GM18951 (cell line): ENCODE data around the gene IKBKE.

Experiments used
- POLR2A ChIP-seq: IDR thresholded peaks from 4 replicates; pipeline ENCODE4 v1.6.1; 2011; ENCODE audit warnings: mild to moderate bottlenecking; ENCODE audit not compliant: insufficient read length, insufficient read depth; ENCODE audit errors: extremely low read depth
- in situ Hi-C: fragments of 300-500 bp; cut with MboI; formaldehyde crosslinking; loops from one replicate; pipeline ENCODE4 v1.12.0; 2022; ENCODE audit warnings: low sequenced_read_pairs, mixed read lengths, inconsistent platforms; ENCODE audit not compliant: unreplicated experiment

The IKBKE gene

DNA sequence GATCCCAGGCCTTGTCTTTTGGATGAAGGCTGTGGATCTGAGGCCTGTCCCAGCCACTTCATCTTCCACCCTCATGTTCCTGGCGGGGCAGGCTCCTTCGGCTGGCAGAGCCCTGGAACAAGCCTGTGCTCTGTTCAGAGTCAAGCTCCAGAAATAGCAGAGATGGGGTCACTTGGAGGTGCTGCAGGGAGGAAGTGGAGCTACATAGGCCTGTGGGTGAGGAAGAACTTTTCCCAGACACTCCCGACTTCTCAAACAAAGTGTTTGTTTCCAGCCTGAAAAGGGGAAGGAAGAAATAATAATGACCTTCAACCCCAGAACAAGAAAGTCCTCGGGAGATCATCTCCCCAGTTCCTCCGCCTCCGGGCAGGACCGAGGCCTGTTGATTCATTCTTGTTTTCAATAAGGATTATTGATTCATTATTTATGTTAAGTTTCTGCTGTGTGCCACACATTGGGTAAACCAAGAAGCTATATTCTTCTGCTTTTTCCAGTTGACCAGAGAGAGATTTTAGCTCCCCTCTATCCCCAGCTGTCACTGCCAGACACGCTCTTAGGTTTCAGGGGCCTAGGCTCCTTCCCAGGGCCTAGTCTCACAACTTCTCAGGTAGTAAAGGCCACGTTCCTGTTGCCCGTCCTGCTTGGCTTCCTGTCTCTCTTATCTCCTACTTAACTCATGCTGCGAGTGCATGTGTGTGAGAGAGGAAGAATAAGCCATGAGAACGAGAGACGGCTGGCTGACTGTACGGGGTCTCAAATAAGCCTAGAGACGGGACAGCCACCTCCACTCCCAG is 16.9 kb downstream of the IKBKE start:
- no peak for TF ChIP-seq POLR2A
- in situ Hi-C loops, result loop anchor here (5.0 kb wide), 1 partner anchor 95 kb away; no protein-coding TSS in a partner anchor

DNA sequence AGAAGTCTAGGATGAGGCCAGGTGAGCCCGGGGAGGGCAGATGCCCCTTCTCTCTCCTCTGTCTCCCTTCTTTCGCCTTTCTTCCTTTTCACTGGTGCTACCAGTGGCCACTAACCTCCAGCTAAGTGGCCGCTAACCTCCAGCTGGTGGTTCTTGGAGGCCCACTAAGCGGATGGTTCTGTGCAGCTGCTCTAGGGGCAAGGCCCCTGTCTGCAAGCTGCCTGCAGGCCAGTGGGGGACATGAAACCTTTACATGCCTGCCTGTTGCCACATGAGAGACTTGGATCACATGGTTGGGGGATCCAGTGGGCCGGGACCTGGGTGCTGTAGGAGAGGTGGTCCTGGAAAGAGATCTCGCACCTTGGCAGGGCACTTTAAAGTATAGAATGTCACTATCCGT is 17.7 kb downstream of the IKBKE start:
- in situ Hi-C loops, result loop anchor here (5.0 kb wide), 1 partner anchor 94 kb away; no protein-coding TSS in a partner anchor

DNA sequence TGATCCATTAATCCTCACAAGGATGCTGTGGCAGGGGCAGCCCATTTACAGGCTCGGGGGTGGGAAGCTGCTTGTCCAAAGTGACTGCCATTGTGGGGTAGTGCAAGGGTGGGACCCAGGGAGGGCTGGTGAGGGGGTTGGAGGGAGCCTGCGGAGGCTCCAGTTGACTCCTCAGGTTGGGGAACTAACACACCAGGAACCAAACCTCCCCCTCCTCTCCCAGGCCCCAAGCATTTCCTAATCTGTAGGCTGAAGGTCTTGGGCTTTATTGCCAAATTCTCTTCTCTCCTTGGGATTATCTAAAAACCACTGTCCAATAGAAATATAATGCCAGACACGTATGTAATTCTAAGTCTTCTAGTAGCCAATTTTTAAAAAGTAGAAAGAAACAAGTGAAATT is 18.2 kb downstream of the IKBKE start:
- no peak for TF ChIP-seq POLR2A
- in situ Hi-C loops, result loop anchor here (5.0 kb wide), 1 partner anchor 94 kb away; no protein-coding TSS in a partner anchor

More for the DNA sequence above, 17.7 kb downstream of the IKBKE start:
- TF ChIP-seq POLR2A, result no peak

DNA sequence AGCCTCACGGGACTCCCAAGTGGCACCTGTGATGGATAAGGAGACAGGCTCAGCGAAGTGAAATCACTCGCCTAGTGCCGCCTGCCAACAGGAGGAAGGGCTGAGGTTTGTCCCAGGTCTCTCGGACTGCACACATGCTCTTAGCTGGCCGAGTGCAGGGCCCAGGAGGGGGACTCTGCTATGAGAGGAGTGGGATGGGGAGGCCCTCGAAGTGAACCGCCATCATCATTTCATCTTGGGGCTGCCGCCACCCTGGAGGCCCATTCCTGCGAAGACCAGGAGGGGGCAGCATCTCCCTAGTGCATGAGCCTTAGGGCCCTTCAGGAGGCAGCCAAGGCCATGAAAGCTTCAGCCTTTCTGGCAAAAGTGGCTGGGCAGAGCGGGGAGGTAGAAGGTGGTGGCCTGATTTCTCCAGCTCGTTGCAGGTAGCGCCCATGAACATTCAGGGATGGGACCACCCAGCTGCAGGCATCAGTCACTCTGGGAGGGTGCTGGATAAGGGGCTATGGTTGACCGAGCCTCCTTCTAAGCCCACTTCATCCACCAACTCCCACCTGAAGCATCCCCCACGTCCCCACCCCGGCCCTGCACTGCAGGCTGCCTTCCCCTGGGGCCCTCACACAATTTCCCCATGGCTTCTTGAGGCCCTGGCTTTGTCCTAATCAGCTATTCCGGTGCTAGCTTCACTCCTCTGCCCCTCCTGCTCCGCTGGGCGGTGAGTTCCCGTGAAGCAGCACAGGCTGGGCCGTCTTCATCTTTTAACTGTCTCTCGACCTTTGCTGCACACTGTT is 19.9 kb downstream of the IKBKE start:
- in situ Hi-C loops, result loop anchor here (5.0 kb wide), 1 partner anchor 92 kb away; no protein-coding TSS in a partner anchor
- TF ChIP-seq POLR2A, result no peak

DNA sequence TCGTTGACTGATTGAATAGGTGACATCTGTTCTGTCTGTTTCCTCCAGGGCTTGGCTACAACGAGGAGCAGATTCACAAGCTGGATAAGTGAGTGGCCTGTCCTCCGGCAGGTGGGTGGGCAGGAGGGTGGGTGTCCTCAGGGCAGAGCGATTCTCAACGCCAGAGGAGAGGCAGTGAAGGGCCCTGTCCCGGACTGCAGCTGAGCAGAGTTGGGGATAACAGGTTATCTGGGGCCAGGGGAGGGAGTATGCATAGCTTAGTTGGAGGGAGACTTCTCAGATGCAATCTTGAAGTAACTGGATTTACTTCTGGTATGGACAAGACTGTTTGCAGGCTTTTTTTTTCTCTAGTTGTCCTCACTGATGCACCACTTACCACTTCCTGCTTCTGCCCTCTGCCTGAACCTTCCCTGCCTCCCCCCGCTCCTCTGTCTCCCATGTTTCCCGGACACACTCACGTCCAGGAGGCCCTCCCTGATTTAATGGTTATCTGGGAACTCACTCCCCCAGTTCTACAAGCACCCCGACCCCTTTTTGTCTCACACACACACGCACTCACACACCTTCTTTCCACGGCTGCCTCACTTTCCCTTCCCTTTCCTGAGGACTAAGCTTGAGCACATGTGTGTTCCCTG is 20.6 kb downstream of the IKBKE start:
- in situ Hi-C loops, result no loop called here
- no peak for TF ChIP-seq POLR2A

DNA sequence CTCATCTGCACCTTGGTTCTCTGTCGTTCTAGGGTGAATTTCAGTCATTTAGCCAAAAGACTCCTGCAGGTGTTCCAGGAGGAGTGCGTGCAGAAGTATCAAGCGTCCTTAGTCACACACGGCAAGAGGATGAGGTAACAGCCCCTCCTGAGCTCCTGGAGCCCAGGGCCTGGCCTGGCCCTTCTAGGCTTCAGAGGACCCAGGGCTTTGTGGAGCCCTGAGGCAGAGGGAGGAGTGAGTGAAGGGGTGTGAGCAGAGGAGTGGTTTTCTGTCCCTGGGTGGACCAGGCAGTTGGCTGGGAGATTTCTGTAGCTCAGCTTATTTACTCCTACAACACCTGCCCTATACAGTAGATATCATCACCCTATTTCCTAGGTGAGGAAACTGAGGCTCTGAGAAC is 21.3 kb downstream of the IKBKE start:
- in situ Hi-C loops, result no loop called here
- TF ChIP-seq POLR2A, result no peak

DNA sequence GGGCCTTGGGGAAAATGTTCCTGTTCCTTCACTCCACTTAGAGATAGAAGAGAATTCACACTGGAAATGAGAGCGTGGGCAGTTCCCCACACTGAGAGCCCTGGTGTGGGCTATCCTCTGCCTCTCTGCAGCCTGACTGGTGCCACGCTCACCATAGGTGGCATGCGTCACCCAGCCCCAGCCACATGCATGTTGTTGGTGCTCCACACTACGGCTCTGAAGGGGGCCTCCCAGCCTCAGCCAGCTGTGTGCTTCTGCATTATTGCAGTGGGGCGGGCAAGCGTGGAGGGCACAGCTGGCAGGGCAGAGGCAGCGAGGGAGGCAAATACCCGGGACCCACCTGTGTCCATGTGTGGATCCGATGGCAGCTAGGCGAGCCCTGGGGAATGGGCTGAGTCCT is 22.3 kb downstream of the IKBKE start:
- in situ Hi-C loops, result no loop called here
- TF ChIP-seq POLR2A, result no peak

DNA sequence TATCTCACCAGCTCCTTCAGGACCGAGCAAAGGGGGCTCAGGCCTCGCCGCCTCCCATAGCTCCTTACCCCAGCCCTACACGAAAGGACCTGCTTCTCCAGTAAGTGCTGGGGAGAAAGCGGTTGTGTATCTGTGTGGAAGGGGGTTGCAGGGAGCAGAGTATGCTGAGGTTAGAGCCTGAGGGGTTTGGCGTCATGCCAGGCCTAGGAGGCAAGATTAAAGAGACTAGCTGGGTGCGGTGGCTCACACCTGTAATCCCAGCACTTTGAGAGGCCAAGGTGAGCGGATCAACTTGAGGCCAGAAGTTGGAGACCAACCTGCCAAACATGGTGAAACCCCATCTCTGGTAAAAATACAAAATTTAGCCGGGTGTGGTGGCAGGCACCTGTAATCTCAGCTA is 23.0 kb downstream of the IKBKE start:
- no peak for TF ChIP-seq POLR2A
- in situ Hi-C loops, result no loop called here

DNA sequence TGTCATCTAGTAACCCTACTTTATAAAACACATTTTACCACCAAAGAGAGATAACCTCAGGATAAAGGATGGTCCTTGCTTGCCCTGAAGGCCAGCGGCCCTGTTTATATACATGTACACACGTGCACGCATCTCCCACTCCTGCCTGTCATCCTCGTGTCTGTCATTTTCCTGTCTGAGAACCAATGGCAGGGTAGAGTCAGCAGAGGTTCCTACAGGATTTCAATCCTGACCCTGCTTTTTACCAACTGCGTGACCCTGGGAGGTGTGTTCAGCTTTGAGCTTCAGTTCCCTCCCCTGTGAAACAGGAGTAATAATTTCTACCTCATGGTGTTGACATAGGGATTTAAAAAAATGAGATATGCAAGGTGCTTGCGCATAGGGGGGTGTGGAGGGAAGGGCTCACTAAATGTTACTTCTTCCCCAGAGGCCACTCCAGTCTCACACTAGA is 24.8 kb downstream of the IKBKE start:
- in situ Hi-C loops, result no loop called here
- no peak for TF ChIP-seq POLR2A

DNA sequence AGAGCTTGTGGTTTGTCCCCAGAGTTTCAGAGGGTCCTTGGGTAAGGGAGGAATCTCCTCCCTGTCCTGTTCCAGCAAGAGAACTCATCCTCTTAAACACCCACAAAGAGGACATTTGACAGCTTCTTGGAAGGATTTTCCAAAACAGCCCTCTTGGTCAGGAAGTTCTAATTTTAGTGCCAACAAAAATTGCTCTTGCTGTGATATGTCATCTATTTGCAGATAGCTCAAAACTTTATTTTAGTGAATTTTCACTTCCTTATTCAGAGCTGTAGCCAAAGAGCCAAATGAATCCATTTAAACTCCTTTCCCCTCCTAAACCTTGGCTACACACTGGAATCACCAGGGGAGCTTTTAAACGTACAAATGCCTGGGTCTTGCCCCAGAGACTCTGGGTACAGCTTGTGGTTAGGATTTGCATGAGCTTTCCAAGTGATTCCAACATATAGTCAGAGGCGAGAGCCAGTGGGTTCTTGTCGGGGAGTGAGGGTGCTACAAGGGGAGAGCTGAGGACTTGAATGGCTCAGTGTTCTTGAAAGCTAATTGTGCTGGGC is 25.3 kb downstream of the IKBKE start:
- in situ Hi-C loops, result no loop called here
- no peak for TF ChIP-seq POLR2A

DNA sequence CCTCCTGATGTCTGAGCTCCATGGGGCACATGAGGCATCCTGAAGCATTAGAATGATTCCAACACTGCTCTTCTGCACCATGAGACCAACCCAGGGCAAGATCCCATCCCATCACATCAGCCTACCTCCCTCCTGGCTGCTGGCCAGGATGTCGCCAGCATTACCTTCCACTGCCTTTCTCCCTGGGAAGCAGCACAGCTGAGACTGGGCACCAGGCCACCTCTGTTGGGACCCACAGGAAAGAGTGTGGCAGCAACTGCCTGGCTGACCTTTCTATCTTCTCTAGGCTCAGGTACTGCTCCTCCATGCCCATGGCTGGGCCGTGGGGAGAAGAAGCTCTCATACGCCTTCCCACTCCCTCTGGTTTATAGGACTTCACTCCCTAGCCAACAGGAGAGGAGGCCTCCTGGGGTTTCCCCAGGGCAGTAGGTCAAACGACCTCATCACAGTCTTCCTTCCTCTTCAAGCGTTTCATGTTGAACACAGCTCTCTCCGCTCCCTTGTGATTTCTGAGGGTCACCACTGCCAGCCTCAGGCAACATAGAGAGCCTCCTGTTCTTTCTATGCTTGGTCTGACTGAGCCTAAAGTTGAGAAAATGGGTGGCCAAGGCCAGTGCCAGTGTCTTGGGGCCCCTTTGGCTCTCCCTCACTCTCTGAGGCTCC is 26.0 kb downstream of the IKBKE start:
- no peak for TF ChIP-seq POLR2A
- in situ Hi-C loops, result no loop called here

DNA sequence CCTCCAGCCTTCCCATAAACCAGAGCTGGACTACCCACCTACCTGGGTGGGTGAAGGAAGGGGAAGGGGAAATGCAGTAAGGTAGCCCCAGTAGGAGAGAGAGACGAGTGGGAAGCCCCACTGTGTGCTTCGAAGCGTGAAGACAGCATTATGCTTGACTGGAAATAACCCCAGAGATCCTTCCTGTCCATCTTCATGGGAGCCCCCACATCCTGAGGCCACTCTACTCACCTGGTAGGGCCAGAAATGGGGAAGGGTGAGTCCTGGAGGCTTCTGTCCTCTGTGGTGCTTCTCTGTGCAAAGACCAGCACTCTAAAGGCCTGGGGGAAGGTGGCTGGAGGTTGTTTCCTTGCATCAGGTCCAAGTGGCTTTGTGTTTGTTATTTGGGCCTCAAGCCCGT is 27.1 kb downstream of the IKBKE start:
- TF ChIP-seq POLR2A, result no peak
- in situ Hi-C loops, result no loop called here
